ENCODE results near the gene IBA57. TPM values are rescaled to one million over a fixed set of nuclear protein-coding genes. Genes with fewer than 3 reads are reported as not detected.
"Not testable (repeated sequence)": the region's sequence is repeated elsewhere in the genome, so short reads cannot be mapped to it uniquely, and the experiment has no call there.

The IBA57 gene
- polyA plus RNA-seq, 2 of the 4 experiments (the other 2 are of a cell fraction): 1.5 to 2.2 TPM

DNA sequence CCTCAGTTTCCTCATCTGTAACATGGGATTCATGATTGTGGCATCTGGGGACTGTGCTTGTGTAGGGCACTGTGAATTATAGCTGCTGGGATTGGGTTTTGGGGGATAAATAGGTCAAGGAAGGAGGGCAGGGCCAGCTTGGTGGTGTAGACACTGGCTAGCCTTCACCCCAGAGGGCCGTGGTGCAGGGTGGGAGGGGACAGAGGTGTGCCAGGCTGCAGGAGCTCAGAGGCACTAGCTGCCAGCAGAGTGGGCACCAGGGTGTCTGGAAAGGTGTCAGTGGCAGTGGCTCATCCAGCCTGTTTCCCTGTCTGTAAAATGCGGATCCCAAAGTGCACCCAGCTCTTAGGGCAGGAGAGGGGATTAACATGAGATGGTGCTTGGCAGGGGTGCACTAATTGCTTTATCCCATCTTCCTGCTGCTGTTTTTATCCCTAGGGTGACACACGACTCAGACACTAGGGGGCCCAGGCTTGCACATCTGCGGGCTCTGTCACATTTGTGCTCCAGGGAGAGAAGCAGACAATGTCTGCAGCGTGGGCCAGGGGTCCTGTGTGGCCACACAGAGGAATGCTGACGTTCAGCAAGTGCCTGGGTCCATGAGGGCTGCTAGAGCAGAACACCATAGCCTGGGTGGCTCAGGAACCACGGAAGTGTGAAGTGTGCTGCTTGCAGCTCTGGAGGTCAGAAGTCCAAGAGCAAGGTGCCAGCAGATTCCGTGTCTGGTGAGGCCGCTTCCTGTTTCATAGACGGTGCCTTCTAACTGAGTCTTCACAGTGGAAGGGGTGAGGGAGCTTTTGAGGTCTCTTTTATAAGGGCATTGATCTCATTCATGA lies 61.6 kb downstream of the IBA57 start:
- peak; percentile 66 to 71; a peak in 5 of 6 replicates for ATAC-seq
- 65% methylated on average over 10 of the region's 10 CpGs for WGBS (ENCODE audit: missing lambda C conversion rate)
- no peak overlapping the region for H3K4me3 ChIP-seq
- TF ChIP-seq FOXS1 (CRISPR knock-in tag; IDR thresholded peaks at IDR 0.05) (no peak), ZNF302 (CRISPR knock-in tag; IDR thresholded peaks at IDR 0.05) (no peak), PHF8 (IDR thresholded peaks at IDR 0.05; ENCODE audit: borderline replicate concordance, low read depth) (no peak), ZSCAN20 (CRISPR knock-in tag; IDR thresholded peaks at IDR 0.05) (no peak), EHF (CRISPR knock-in tag; IDR thresholded peaks at IDR 0.05) (no peak), MAFK (IDR thresholded peaks at IDR 0.05; ENCODE audit: partially characterized antibody) (no peak), POLR2AphosphoS2 (conservative IDR thresholded peaks at IDR 0.05; ENCODE audit: low read length) (no peak), HOXA7 (CRISPR knock-in tag; IDR thresholded peaks at IDR 0.05) (no peak), NR3C1 (IDR thresholded peaks at IDR 0.05) (no peak), EHMT2 (IDR thresholded peaks at IDR 0.05; ENCODE audit: low read depth) (no peak)
- TF ChIP-seq, protein P1, sequence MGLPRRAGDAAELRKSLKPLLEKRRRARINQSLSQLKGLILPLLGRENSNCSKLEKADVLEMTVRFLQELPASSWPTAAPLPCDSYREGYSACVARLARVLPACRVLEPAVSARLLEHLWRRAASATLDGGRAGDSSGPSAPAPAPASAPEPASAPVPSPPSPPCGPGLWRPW (IDR thresholded peaks at IDR 0.05): no peak
- TF ChIP-seq, protein P2, sequence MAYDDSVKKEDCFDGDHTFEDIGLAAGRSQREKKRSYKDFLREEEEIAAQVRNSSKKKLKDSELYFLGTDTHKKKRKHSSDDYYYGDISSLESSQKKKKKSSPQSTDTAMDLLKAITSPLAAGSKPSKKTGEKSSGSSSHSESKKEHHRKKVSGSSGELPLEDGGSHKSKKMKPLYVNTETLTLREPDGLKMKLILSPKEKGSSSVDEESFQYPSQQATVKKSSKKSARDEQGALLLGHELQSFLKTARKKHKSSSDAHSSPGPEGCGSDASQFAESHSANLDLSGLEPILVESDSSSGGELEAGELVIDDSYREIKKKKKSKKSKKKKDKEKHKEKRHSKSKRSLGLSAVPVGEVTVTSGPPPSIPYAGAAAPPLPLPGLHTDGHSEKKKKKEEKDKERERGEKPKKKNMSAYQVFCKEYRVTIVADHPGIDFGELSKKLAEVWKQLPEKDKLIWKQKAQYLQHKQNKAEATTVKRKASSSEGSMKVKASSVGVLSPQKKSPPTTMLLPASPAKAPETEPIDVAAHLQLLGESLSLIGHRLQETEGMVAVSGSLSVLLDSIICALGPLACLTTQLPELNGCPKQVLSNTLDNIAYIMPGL (CRISPR knock-in tag; IDR thresholded peaks at IDR 0.05; ENCODE audit: borderline replicate concordance): no peak
- H3K27ac ChIP-seq: no peak overlapping the region
- ChIA-PET CTCF (interaction anchor here (1.3 to 2.8 kb wide), 4 partner anchors 10 to 288 kb away, joined by 3 to 7 read pairs (median 4); no protein-coding TSS in a partner anchor), POLR2A (no interaction called here)
- no peak for FAIRE-seq
- peaks cover 12% of the 10 kb centered on the region for H3K9me3 ChIP-seq
- peaks cover 17% of the 10 kb centered on the region; the same call in 2 of the 3 replicates for H3K4me1 ChIP-seq
- DNase-seq (ENCODE audit: low read depth in 1 of 2, low spot score in 1 of 2): peak in 1 of 2 experiments; percentile 25
- no peak overlapping the region for H3K4me2 ChIP-seq

DNA sequence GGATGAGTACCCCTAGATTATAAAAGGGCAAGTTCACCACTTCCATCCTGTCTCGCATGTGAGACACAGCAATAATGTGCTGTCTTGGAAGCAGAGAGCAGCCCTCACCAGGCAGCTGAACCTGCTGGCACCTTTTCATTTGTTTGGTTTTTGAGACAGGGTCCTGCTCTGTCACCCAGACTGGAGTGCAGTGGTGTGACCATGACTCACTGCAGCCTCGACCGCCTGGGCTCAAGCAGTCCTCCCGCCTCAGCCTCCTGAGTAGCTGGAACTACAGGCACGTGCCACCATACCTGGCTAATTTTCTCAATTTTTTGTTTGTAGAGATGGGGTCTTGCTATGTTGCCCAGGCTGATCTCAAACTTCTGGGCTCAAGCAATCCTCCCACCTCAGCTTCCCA lies 62.5 kb downstream of the IBA57 start:
- ATAC-seq; DNase-seq (ENCODE audit: low read depth in 1 of 2, low spot score in 1 of 2); H3K4me3 ChIP-seq; H3K4me2 ChIP-seq; POLR2A ChIA-PET; FAIRE-seq: not testable (repeated sequence)
- CTCF ChIA-PET: interaction anchor here (1.6 kb wide), 1 partner anchor 14 kb away, joined by 5 read pairs; no protein-coding TSS in a partner anchor
- Histone ChIP-seq H3K4me1 (peaks cover 17% of the 10 kb centered on the region; the same call in 2 of the 3 replicates), H3K27ac (peak overlapping the region; percentile 7 to 18; a peak in 2 of 6 replicates), H3K9me3 (peaks cover 17% of the 10 kb centered on the region)
- 92% methylated on average over 5 of the region's 5 CpGs for WGBS (ENCODE audit: missing lambda C conversion rate)

DNA sequence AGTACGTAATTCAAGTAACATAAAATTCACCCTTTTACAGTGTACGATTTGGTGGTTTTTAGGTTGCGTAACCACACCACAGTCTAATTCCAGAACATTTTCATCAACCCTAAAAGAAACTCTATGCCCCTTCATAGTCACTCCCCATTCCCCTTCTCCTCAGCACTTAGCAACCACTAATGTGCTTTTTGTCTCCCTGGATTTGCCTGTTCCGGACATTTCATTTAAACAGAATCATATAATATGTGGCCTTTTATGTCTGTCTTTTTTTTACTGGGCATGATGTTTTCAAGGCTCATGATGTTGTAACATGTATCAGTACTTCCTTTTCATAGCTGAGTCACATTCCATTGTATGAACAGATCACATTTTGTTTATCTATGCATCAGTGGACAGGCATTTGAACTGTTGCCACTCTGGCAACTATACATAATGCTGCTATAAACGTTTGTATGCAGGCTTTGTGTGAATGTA lies 63.0 kb downstream of the IBA57 start:
- no peak for FAIRE-seq
- DNase-seq (ENCODE audit: low read depth in 1 of 2, low spot score in 1 of 2): peak; percentile 20 to 45

More for the DNA sequence above, 63.0 kb downstream of the IBA57 start:
- H3K9me3 ChIP-seq: peaks cover 20% of the 10 kb centered on the region
- H3K4me1 ChIP-seq: peaks cover 17% of the 10 kb centered on the region; the same call in 2 of the 3 replicates
- H3K27ac ChIP-seq: peak overlapping the region; percentile 15 to 18; a peak in 2 of 6 replicates
- TF ChIP-seq FOSL2 (IDR thresholded peaks at IDR 0.05) (no peak), FOSL2 (CRISPR knock-in tag; IDR thresholded peaks at IDR 0.05) (peak; percentile 59), ZSCAN20 (CRISPR knock-in tag; IDR thresholded peaks at IDR 0.05) (no peak), FOSB (CRISPR knock-in tag; IDR thresholded peaks at IDR 0.05) (no peak), HOXB13 (CRISPR knock-in tag; IDR thresholded peaks at IDR 0.05; ENCODE audit: low read depth) (no peak), ZC3H11A (IDR thresholded peaks at IDR 0.05) (no peak), KDM1A (IDR thresholded peaks at IDR 0.05; ENCODE audit: low read depth) (no peak), HEYL (CRISPR knock-in tag; IDR thresholded peaks at IDR 0.05) (no peak), MAFK (IDR thresholded peaks at IDR 0.05; ENCODE audit: partially characterized antibody) (no peak), JUNB (IDR thresholded peaks at IDR 0.05) (peak; percentile 25; the same call in 1 of the 2 replicates), RAD21 (conservative IDR thresholded peaks at IDR 0.05 in 1 of 2, IDR thresholded peaks at IDR 0.05 in 1 of 2) (no peak), CEBPB (IDR thresholded peaks at IDR 0.05) (peak; percentile 65; a peak in 3 of 4 replicates)
- TF ChIP-seq, protein P3, sequence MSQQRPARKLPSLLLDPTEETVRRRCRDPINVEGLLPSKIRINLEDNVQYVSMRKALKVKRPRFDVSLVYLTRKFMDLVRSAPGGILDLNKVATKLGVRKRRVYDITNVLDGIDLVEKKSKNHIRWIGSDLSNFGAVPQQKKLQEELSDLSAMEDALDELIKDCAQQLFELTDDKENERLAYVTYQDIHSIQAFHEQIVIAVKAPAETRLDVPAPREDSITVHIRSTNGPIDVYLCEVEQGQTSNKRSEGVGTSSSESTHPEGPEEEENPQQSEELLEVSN (IDR thresholded peaks at IDR 0.05; ENCODE audit: borderline replicate concordance, low read depth): no peak
- H3K4me3 ChIP-seq: no peak overlapping the region
- H3K4me2 ChIP-seq: no peak overlapping the region
- ChIA-PET POLR2A (no interaction called here), CTCF (interaction anchor here (1.2 kb wide), 1 partner anchor 17 kb away, joined by 3 read pairs; no protein-coding TSS in a partner anchor)
- 75% methylated on average over 5 of the region's 5 CpGs for WGBS (ENCODE audit: missing lambda C conversion rate)
- peak; percentile 66 to 74; a peak in 5 of 6 replicates for ATAC-seq

All from A549 (cell line).